Mesenchymal stem cell (in vitro differentiated cells and primary cell): Measurements from ENCODE around the gene PRDM12.

ENCODE experiments used
- DNase-seq: peaks from one replicate; pipeline ENCODE4 v3.0.0-alpha.2; 2013
- H2AFZ ChIP-seq: one replicate; pipeline ENCODE4 v1.6.1; 2013; ENCODE audit warnings: low read depth, mild to moderate bottlenecking, control low read depth, inconsistent platforms, low read length, moderate library complexity
- H2AK5ac ChIP-seq: 2 replicates; pipeline ENCODE4 v1.6.1; 2013; ENCODE audit warnings: low read length, moderate library complexity, mild to moderate bottlenecking, inconsistent platforms; ENCODE audit not compliant: severe bottlenecking
- H2BK120ac ChIP-seq: one replicate; pipeline ENCODE4 v1.6.1; 2013; ENCODE audit warnings: low read depth, mild to moderate bottlenecking, inconsistent platforms, low read length, moderate library complexity
- H2BK12ac ChIP-seq, 2 experiments: one replicate each; pipeline ENCODE4 v1.6.1; 2013; ENCODE audit warnings: inconsistent platforms in 2 of 2, low read length in 2 of 2, mild to moderate bottlenecking in 2 of 2, moderate library complexity in 2 of 2, control low read depth in 1 of 2
- H2BK15ac ChIP-seq: one replicate; pipeline ENCODE4 v1.6.1; 2013; ENCODE audit warnings: mild to moderate bottlenecking, low read depth, inconsistent platforms; ENCODE audit not compliant: poor library complexity, severe bottlenecking
- H2BK5ac ChIP-seq: 2 replicates; pipeline ENCODE4 v1.6.1; 2013; ENCODE audit warnings: low read depth, mild to moderate bottlenecking, low read length, control low read depth, inconsistent platforms; ENCODE audit not compliant: poor library complexity, severe bottlenecking
- H3K14ac ChIP-seq, 2 experiments: one replicate each; pipeline ENCODE4 v1.6.1; 2013; ENCODE audit warnings: inconsistent platforms in 2 of 2, low read length in 2 of 2, control low read depth in 1 of 2, mild to moderate bottlenecking in 1 of 2, moderate library complexity in 1 of 2
- H3K18ac ChIP-seq, 2 experiments: one replicate each; pipeline ENCODE4 v1.6.1; 2013; ENCODE audit warnings: inconsistent platforms in 2 of 2, low read length in 2 of 2, control low read depth in 1 of 2, low read depth in 1 of 2, mild to moderate bottlenecking in 1 of 2
- H3K23ac ChIP-seq, 2 experiments: one replicate each; pipeline ENCODE4 v1.6.1; 2013; ENCODE audit warnings: inconsistent platforms in 2 of 2, low read length in 2 of 2, mild to moderate bottlenecking in 2 of 2, moderate library complexity in 2 of 2, control low read depth in 1 of 2
- H3K27ac ChIP-seq: 2 replicates; pipeline ENCODE4 v1.5.1; 2013; ENCODE audit warnings: mild to moderate bottlenecking, moderate library complexity, low read length, control low read depth, inconsistent platforms; ENCODE audit not compliant: poor library complexity, severe bottlenecking
- H3K27me3 ChIP-seq, 2 experiments: 2 replicates each; pipeline versions ENCODE4 v1.6.1 to v1.7.0; 2013; ENCODE audit warnings: low read length in 2 of 2, mild to moderate bottlenecking in 2 of 2, moderate library complexity in 2 of 2, control low read depth in 1 of 2, inconsistent platforms in 1 of 2; ENCODE audit not compliant: control insufficient read depth in 1 of 2, insufficient read depth in 1 of 2
- H3K36me3 ChIP-seq, 2 experiments: 2 replicates each; pipeline versions ENCODE4 v1.6.1 to v1.7.0; 2013; ENCODE audit warnings: low read length in 2 of 2, control low read depth in 1 of 2, inconsistent platforms in 1 of 2, low read depth in 1 of 2, mild to moderate bottlenecking in 1 of 2; ENCODE audit not compliant: insufficient read depth in 2 of 2, control insufficient read depth in 1 of 2
- H3K4ac ChIP-seq, 2 experiments: one replicate each; pipeline ENCODE4 v1.6.1; 2013; ENCODE audit warnings: inconsistent platforms in 2 of 2, low read length in 2 of 2, mild to moderate bottlenecking in 2 of 2, moderate library complexity in 2 of 2, control low read depth in 1 of 2, low read depth in 1 of 2
- H3K4me1 ChIP-seq: 2 replicates; pipeline ENCODE4 v1.6.1; 2013; ENCODE audit warnings: low read depth, low read length, control low read depth; ENCODE audit not compliant: control insufficient read depth, insufficient read depth
- H3K4me2 ChIP-seq: 2 replicates; pipeline ENCODE4 v1.6.1; 2013; ENCODE audit warnings: low read length, mild to moderate bottlenecking, inconsistent platforms; ENCODE audit not compliant: poor library complexity, severe bottlenecking
- H3K4me3 ChIP-seq, 2 experiments: 2 replicates each; pipeline versions ENCODE4 v1.5.1 to v1.7.0; 2013; ENCODE audit warnings: low read length in 2 of 2, mild to moderate bottlenecking in 2 of 2, control low read depth in 1 of 2, low read depth in 1 of 2; ENCODE audit not compliant: insufficient read depth in 1 of 2
- H3K79me1 ChIP-seq: replicated peaks from 2 replicates; pipeline ENCODE4 v1.6.1; 2013; ENCODE audit warnings: mild to moderate bottlenecking, control low read depth, low read length, inconsistent platforms; ENCODE audit not compliant: poor library complexity, severe bottlenecking
- H3K9ac ChIP-seq: 2 replicates; pipeline ENCODE4 v1.7.0; 2013; ENCODE audit warnings: mild to moderate bottlenecking, low read length, moderate library complexity
- H3K9me3 ChIP-seq: 2 replicates; pipeline ENCODE4 v1.7.0; 2013; ENCODE audit warnings: mild to moderate bottlenecking, low read length; ENCODE audit not compliant: control insufficient read depth
- H4K8ac ChIP-seq: one replicate; pipeline ENCODE4 v1.6.1; 2013; ENCODE audit warnings: inconsistent platforms, mild to moderate bottlenecking, low read length, moderate library complexity
- H4K91ac ChIP-seq: one replicate; pipeline ENCODE4 v1.6.1; 2013; ENCODE audit warnings: mild to moderate bottlenecking, low read length, inconsistent platforms
- WGBS: methylation state at CpG from one replicate; pipeline ENCODE4 v1.1.7; 2013; ENCODE audit warnings: mixed read lengths; 5-methylcytosine and 5-hydroxymethylcytosine counted together

PRDM12 gene

GRCh38 chr9:130707225-130707976 lies 43.0 kb downstream of the PRDM12 start:
- Histone ChIP-seq H3K9ac (peak overlapping the region; percentile 34), H3K27ac (no peak overlapping the region), H4K8ac (peak overlapping the region; percentile 32), H2BK15ac (no peak overlapping the region), H3K27me3 (no peaks in the 10 kb centered on the region), H3K23ac (no peak overlapping the region), H3K9me3 (no peaks in the 10 kb centered on the region), H2AK5ac (no peak overlapping the region), H3K4me2 (no peak overlapping the region), H3K4ac (no peak overlapping the region), H3K4me3 (no peak overlapping the region), H3K4me1 (peaks cover 1% of the 10 kb centered on the region), H3K18ac (no peak overlapping the region), H4K91ac (no peak overlapping the region), H2AFZ (no peak overlapping the region), H3K36me3 (peaks cover 17 to 25% of the 10 kb centered on the region in 2 experiments), H2BK5ac (no peak overlapping the region), H3K79me1 (peaks cover 5% of the 10 kb centered on the region), H2BK12ac (no peak overlapping the region), H2BK120ac (no peak overlapping the region), H3K14ac (no peak overlapping the region)
- DNase-seq = peak; percentile 80
- 80% methylated on average over 9 of the region's 9 CpGs for WGBS

GRCh38 chr9:130710822-130711352 lies 46.5 kb downstream of the PRDM12 start:
- no peaks in the 10 kb centered on the region for H3K9me3 ChIP-seq

GRCh38 chr9:130711469-130711868 lies 47.1 kb downstream of the PRDM12 start:
- H2BK12ac ChIP-seq = no peak overlapping the region
- no peak overlapping the region for H3K27ac ChIP-seq
- H3K4me3 ChIP-seq = no peak overlapping the region
- no peak overlapping the region for H2AFZ ChIP-seq
- no peak overlapping the region for H4K8ac ChIP-seq
- 95% methylated on average over 8 of the region's 8 CpGs for WGBS
- no peaks in the 10 kb centered on the region for H3K27me3 ChIP-seq
- no peak overlapping the region for H3K4me2 ChIP-seq
- H3K18ac ChIP-seq = no peak overlapping the region
- H2BK120ac ChIP-seq = no peak overlapping the region
- DNase-seq = no peak
- H3K23ac ChIP-seq = no peak overlapping the region
- no peak overlapping the region for H3K14ac ChIP-seq
- H3K4ac ChIP-seq = no peak overlapping the region
- peaks cover 0 to 2% of the 10 kb centered on the region in 2 experiments for H3K36me3 ChIP-seq
- H3K79me1 ChIP-seq = no peaks in the 10 kb centered on the region
- H3K9me3 ChIP-seq = no peaks in the 10 kb centered on the region
- no peak overlapping the region for H2BK15ac ChIP-seq
- H2BK5ac ChIP-seq = no peak overlapping the region
- H3K9ac ChIP-seq = no peak overlapping the region
- no peak overlapping the region for H4K91ac ChIP-seq
- peaks cover 8% of the 10 kb centered on the region for H3K4me1 ChIP-seq
- H2AK5ac ChIP-seq = no peak overlapping the region

More at GRCh38 chr9:130710822-130711352, 46.5 kb downstream of the PRDM12 start:
- H3K27ac ChIP-seq = no peak overlapping the region
- peaks cover 0 to 5% of the 10 kb centered on the region in 2 experiments for H3K36me3 ChIP-seq
- peaks cover 5% of the 10 kb centered on the region for H3K4me1 ChIP-seq
- H2AFZ ChIP-seq = no peak overlapping the region
- DNase-seq = no peak
- H3K4ac ChIP-seq = no peak overlapping the region
- no peaks in the 10 kb centered on the region for H3K79me1 ChIP-seq
- H4K91ac ChIP-seq = no peak overlapping the region
- H2BK120ac ChIP-seq = no peak overlapping the region
- no peak overlapping the region for H3K9ac ChIP-seq
- H3K4me3 ChIP-seq = no peak overlapping the region
- no peak overlapping the region for H3K18ac ChIP-seq
- no peak overlapping the region for H3K23ac ChIP-seq
- no peak overlapping the region for H3K4me2 ChIP-seq
- H4K8ac ChIP-seq = no peak overlapping the region
- H2BK15ac ChIP-seq = no peak overlapping the region
- no peaks in the 10 kb centered on the region for H3K27me3 ChIP-seq
- H2BK12ac ChIP-seq = no peak overlapping the region
- H3K14ac ChIP-seq = no peak overlapping the region
- WGBS = 92% methylated on average over 7 of the region's 8 CpGs
- no peak overlapping the region for H2BK5ac ChIP-seq
- no peak overlapping the region for H2AK5ac ChIP-seq

- peak overlapping the region; percentile 82 for H4K91ac ChIP-seq
- H4K8ac ChIP-seq = peak overlapping the region; percentile 97
- peaks cover 9% of the 10 kb centered on the region for H3K4me1 ChIP-seq
- H3K9ac ChIP-seq = peak overlapping the region; percentile 97
- H3K14ac ChIP-seq = peak overlapping the region; percentile 62 to 100
- peak overlapping the region; percentile 87 for H2BK15ac ChIP-seq
- H2AK5ac ChIP-seq = no peak overlapping the region
- H2BK12ac ChIP-seq = no peak overlapping the region
- H3K4me3 ChIP-seq = peak overlapping the region; percentile 86 to 98
- H2BK5ac ChIP-seq = peak overlapping the region; percentile 96
- peak overlapping the region; percentile 46 to 95 for H3K18ac ChIP-seq
- H3K79me1 ChIP-seq = no peaks in the 10 kb centered on the region
- H2BK120ac ChIP-seq = peak overlapping the region; percentile 80
- no peaks in the 10 kb centered on the region for H3K36me3 ChIP-seq
- peak; percentile 99 for DNase-seq
- peak overlapping the region; percentile 95 for H3K27ac ChIP-seq
- peak overlapping the region in 1 of 2 experiments; percentile 98 for H3K23ac ChIP-seq
- WGBS = under 1% methylated on average over 57 of the region's 68 CpGs
- H3K9me3 ChIP-seq = no peaks in the 10 kb centered on the region
- H3K4ac ChIP-seq = peak overlapping the region; percentile 85 to 89
- H2AFZ ChIP-seq = peak overlapping the region; percentile 96
- H3K4me2 ChIP-seq = peak overlapping the region; percentile 97
- no peaks in the 10 kb centered on the region for H3K27me3 ChIP-seq
Measured at GRCh38 chr9:130712564-130713285, 48.3 kb downstream of the PRDM12 start.
